Sciatic nerve (tissue), 2 donors: ENCODE data around the gene RAB15. TPM values are rescaled to one million over a fixed set of nuclear protein-coding genes. Genes with fewer than 3 reads are reported as not detected.

Experiments used
- ATAC-seq: fragments of 200-7000 bp; cut with Tn5 transposase; one replicate; pipeline ENCODE4 v1.9.1; 2020; ENCODE audit warnings: mild to moderate bottlenecking, moderate library complexity
- DNase-seq: peaks from one replicate; pipeline ENCODE4 v3.0.0-alpha.2; 2020; ENCODE audit warnings: low spot score
- intact Hi-C: fragments of 100-400 bp; cut with DNase I; formaldehyde crosslinking; loops from one replicate; pipeline ENCODE4 v1.14.2; 2022
- total RNA-seq: library from RNA; stranded (reverse); fragmentation: NEBNext Ultra II Directional; extraction: Animal tissue kit (Norgen Biotek cat#: 25700); gene quantifications from one replicate; pipeline ENCODE4 v1.2.1, GENCODE V29; 2021
- donor health status: DM: no; HTN: no; CAD: no.
- donor health status: DM: no; HTN: no; CAD: no.

RAB15 gene
- total RNA-seq, 1 donor from 2014 or later: 3.3 TPM

- no peak for ATAC-seq
These were observed 6.7 kb downstream of the RAB15 start for GRCh38 chr14:64965356-64966000.

GRCh38 chr14:64963611-64964010 lies 8.5 kb downstream of the RAB15 start:
- DNase-seq: no peak
- no peak for ATAC-seq
- intact Hi-C loops: no loop called here

More at GRCh38 chr14:64965356-64966000, 6.7 kb downstream of the RAB15 start:
- no peak for DNase-seq
- intact Hi-C loops: no loop called here

GRCh38 chr14:64960762-64961276 lies 11.3 kb downstream of the RAB15 start:
- DNase-seq (no peak), ATAC-seq (no peak)
- intact Hi-C loops: no loop called here

- ATAC-seq (no peak), DNase-seq (no peak)
- intact Hi-C loops: no loop called here
These were observed 13.4 kb downstream of the RAB15 start for GRCh38 chr14:64958743-64959142.

- DNase-seq (no peak), ATAC-seq (no peak)
- intact Hi-C loops: no loop called here
These were observed 13.9 kb downstream of the RAB15 start for GRCh38 chr14:64958201-64958600.

- no peak for ATAC-seq
- DNase-seq: no peak
- intact Hi-C loops: no loop called here
These were observed 15.3 kb downstream of the RAB15 start for GRCh38 chr14:64956697-64957406.

- intact Hi-C loops: no loop called here
- DNase-seq: no peak
- no peak for ATAC-seq
These were observed 16.8 kb downstream of the RAB15 start for GRCh38 chr14:64955297-64955696.

GRCh38 chr14:64954491-64955240 lies 17.5 kb downstream of the RAB15 start:
- ATAC-seq (no peak), DNase-seq (no peak)
- intact Hi-C loops: no loop called here

GRCh38 chr14:64953661-64954060 lies 18.5 kb downstream of the RAB15 start:
- ATAC-seq (no peak), DNase-seq (peak; percentile 13)
- intact Hi-C loops: no loop called here

- intact Hi-C loops: no loop called here
- DNase-seq (no peak), ATAC-seq (no peak)
These were observed 18.9 kb downstream of the RAB15 start for GRCh38 chr14:64953310-64953654.

GRCh38 chr14:64952598-64953309 lies 19.4 kb downstream of the RAB15 start:
- ATAC-seq (no peak), DNase-seq (no peak)
- intact Hi-C loops: no loop called here

- ATAC-seq (no peak), DNase-seq (peak; percentile 22)
- intact Hi-C loops: no loop called here
These were observed 20.4 kb downstream of the RAB15 start for GRCh38 chr14:64951724-64952123.

GRCh38 chr14:64951291-64951690 lies 20.8 kb downstream of the RAB15 start:
- ATAC-seq: no peak

GRCh38 chr14:64950889-64951288 lies 21.2 kb downstream of the RAB15 start:
- ATAC-seq (no peak), DNase-seq (peak; percentile 35)
- intact Hi-C loops: no loop called here

More at GRCh38 chr14:64951291-64951690, 20.8 kb downstream of the RAB15 start:
- intact Hi-C loops: no loop called here
- peak; percentile 28 for DNase-seq

GRCh38 chr14:64948612-64949210 lies 23.4 kb downstream of the RAB15 start:
- intact Hi-C loops: no loop called here
- no peak for DNase-seq
- ATAC-seq: no peak

GRCh38 chr14:64947710-64948611 lies 24.2 kb downstream of the RAB15 start:
- intact Hi-C loops: no loop called here
- DNase-seq: peak; percentile 39
- no peak for ATAC-seq

- ATAC-seq (no peak), DNase-seq (peak; percentile 10)
- intact Hi-C loops: no loop called here
These were observed 25.7 kb downstream of the RAB15 start for GRCh38 chr14:64946310-64947045.
